Endothelial cell of umbilical vein (primary cell): ENCODE measurements around the gene PROM1.

Experiments used
- EZH2 ChIP-seq: IDR thresholded peaks from 2 replicates; pipeline ENCODE4 v1.6.1; 2012; ENCODE audit warnings: borderline replicate concordance, low read depth, mild to moderate bottlenecking, moderate library complexity, low read length, inconsistent platforms; ENCODE audit not compliant: severe bottlenecking
- FOS ChIP-seq: IDR thresholded peaks from 2 replicates; pipeline ENCODE4 v1.6.1; 2011; ENCODE audit warnings: mild to moderate bottlenecking, low read length, moderate library complexity, borderline replicate concordance; ENCODE audit not compliant: insufficient read depth
- MAX ChIP-seq: IDR thresholded peaks from 2 replicates; pipeline ENCODE4 v1.6.1; 2011; ENCODE audit not compliant: insufficient read depth, insufficient read length
- POLR2A ChIP-seq: IDR thresholded peaks from 2 replicates; pipeline ENCODE4 v1.6.1; 2012; ENCODE audit warnings: low read depth, mild to moderate bottlenecking, control low read depth, low read length
- POLR2AphosphoS5 ChIP-seq: IDR thresholded peaks from 2 replicates; pipeline ENCODE4 v1.6.1; 2012; ENCODE audit warnings: low read depth, mild to moderate bottlenecking, control low read depth, low read length, moderate library complexity; ENCODE audit not compliant: insufficient read depth
- TF ChIP-seq, protein P1 (sequence below), 2 donors: IDR thresholded peaks; 1 replicate in 1 of 2; 2 replicates in 1 of 2; pipeline ENCODE4 v1.5.1; 2011; ENCODE audit warnings: low read length in 2 of 2, mild to moderate bottlenecking in 2 of 2, moderate library complexity in 2 of 2, control low read depth in 1 of 2, inconsistent platforms in 1 of 2, low read depth in 1 of 2; ENCODE audit not compliant: insufficient read depth in 1 of 2; ENCODE audit errors: extremely low read depth in 1 of 2

DNA sequence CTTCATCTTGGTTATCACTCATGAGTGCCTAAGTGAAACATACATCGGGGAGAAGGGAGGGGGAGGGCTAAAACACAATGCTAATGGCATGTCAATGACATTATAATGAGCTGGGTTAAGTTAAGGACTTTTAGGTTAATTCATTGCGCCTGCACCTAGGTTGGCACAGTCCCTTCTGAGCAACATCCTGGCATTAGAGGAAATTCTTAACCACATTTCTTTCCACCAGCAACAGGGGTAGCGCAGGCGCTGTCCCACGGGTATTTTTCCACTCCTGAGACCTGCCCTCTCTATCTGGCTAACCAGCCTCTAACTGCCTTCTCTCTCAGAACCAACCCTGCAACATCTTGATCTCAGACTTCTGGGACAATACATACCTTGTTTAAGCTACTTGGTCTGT is 39.0 kb upstream of the PROM1 start:
- TF ChIP-seq, protein P1, sequence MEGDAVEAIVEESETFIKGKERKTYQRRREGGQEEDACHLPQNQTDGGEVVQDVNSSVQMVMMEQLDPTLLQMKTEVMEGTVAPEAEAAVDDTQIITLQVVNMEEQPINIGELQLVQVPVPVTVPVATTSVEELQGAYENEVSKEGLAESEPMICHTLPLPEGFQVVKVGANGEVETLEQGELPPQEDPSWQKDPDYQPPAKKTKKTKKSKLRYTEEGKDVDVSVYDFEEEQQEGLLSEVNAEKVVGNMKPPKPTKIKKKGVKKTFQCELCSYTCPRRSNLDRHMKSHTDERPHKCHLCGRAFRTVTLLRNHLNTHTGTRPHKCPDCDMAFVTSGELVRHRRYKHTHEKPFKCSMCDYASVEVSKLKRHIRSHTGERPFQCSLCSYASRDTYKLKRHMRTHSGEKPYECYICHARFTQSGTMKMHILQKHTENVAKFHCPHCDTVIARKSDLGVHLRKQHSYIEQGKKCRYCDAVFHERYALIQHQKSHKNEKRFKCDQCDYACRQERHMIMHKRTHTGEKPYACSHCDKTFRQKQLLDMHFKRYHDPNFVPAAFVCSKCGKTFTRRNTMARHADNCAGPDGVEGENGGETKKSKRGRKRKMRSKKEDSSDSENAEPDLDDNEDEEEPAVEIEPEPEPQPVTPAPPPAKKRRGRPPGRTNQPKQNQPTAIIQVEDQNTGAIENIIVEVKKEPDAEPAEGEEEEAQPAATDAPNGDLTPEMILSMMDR (IDR thresholded peaks at IDR 0.05; ENCODE audit: extremely low read depth in 1 of 2, insufficient read depth in 1 of 2, low read depth in 1 of 2, low read length in 2 of 2): no peak
- TF ChIP-seq EZH2 (no peak), FOS (no peak), POLR2A (no peak), MAX (no peak), POLR2AphosphoS5 (no peak)
